ENCODE data around the gene PCDHA4.

Gene PCDHA4

DNA sequence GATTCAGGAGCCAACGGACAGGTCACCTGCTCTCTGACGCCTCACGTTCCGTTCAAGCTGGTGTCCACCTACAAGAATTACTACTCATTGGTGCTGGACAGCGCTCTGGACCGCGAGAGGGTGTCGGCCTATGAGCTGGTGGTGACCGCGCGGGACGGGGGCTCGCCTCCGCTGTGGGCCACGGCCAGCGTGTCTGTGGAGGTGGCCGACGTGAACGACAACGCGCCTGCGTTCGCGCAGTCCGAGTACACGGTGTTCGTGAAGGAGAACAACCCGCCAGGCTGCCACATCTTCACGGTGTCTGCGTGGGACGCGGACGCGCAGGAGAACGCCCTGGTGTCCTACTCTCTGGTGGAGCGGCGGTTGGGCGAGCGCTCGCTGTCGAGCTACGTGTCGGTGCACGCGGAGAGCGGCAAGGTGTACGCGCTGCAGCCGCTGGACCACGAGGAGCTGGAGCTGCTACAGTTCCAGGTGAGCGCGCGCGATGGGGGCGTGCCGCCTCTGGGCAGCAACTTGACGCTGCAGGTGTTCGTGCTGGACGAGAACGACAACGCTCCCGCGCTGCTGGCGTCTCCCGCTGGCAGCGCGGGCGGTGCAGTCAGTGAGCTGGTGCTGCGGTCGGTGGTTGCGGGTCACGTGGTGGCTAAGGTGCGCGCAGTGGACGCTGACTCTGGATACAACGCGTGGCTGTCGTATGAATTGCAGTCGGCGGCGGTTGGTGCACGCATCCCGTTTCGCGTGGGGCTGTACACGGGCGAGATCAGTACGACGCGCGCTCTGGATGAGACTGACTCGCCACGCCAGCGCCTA is 50.5 kb downstream of the PCDHA4 start:
- no peak for DNase-seq (ENCODE audit: low read depth)

DNA sequence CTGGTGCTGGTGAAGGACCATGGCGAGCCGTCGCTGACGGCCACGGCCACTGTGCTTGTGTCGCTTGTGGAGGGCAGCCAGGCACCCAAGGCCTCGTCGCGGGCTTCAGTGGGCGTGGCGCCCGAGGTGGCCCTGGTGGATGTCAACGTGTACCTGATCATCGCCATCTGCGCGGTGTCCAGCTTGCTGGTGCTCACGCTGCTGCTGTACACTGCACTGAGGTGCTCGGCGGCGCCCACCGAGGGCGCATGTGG is 51.0 kb downstream of the PCDHA4 start:
- DNase-seq (ENCODE audit: low read depth): no peak

DNA sequence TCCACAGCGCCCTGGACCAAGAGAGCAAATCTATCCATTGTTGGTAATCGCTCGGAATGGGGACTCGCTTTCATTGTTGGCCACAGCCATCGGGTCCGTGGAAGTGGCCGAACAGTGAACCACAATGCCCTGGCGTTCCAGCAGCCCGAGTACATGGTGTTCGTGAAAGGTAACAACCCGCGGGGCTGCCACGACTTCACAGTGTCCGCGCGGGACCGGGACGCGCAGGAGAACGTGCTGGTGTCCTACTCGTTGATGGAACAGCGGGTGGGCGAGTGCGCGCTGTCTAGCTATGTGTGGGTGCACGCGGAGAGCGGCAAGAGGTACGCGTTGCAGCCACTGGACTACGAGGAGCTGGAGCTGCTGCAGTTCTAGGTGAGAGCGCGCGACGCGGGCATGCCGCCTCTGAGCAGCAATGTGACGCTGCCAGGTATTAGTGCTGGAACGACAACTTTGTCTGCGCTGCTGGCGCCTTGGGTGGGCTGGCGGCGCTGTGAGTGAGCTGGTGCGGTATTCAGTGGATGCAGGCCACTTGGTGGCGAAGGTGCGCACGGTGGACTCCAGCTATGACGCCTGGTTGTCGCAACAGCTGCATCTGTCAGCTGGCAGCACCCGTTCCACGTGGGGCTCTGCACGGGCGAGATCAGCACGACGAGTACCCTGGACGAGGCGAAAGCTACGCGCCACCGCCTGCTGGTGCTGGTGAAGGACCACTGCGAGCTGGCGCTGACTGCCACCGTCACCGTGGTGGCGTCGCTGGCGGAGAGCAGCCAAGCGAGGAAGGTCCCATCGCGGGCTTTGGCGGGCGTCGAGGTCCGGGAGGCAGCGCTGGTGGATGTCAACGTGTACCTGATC is 55.8 kb downstream of the PCDHA4 start:
- no peak for DNase-seq (ENCODE audit: low read depth)

Measured in stimulated activated CD8-positive, alpha-beta memory T cell treated with anti-CD3 and anti-CD28 coated beads, Interleukin-15, amount 100 ng/mL, for 24 hours (primary cell).